Cardiac fibroblast (primary cell): ENCODE measurements around the gene SF3B1.
"Not testable (repeated sequence)": the region's sequence is repeated elsewhere in the genome, so short reads cannot be mapped to it uniquely, and the experiment has no call there.

Source experiments
- DNase-seq, 2 donors: peaks; one replicate each; pipeline versions ENCODE4 v3.0.0 to v3.0.0-alpha.2; 2010; ENCODE audit warnings: low read depth in 2 of 2
- H3K4me3 ChIP-seq, 2 donors: replicated peaks in 1 of 2; 1 replicate in 1 of 2; 2 replicates in 1 of 2; pipeline ENCODE4 v1.5.1; 2011; ENCODE audit warnings: low read depth in 2 of 2, low read length in 2 of 2, mild to moderate bottlenecking in 2 of 2, moderate library complexity in 1 of 2
- TF ChIP-seq, protein P1 (sequence below): IDR thresholded peaks from one replicate; pipeline ENCODE4 v1.5.1; 2011; ENCODE audit warnings: low read depth, mild to moderate bottlenecking, low read length, inconsistent platforms

Gene SF3B1

DNA sequence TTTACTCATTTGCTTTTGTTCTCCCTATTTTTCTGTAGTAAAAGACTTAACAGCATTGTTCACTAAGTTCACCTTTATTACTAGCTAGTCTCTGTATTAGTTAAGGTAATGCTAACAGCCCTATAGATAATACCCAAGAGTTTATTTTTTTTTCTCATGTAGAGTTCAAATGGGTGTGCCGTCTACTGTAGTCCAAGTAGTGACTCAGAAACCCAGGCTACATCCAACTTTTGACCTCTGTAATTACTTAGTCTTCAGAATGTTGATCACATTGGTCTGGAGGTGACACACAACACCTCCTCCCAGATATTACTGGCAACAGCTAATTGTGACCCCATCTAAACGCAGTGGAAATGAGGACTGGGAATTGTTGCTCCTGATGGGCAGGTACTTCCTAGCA lies 26.2 kb upstream of the SF3B1 start:
- no peak overlapping the region for H3K4me3 ChIP-seq
- TF ChIP-seq, protein P1, sequence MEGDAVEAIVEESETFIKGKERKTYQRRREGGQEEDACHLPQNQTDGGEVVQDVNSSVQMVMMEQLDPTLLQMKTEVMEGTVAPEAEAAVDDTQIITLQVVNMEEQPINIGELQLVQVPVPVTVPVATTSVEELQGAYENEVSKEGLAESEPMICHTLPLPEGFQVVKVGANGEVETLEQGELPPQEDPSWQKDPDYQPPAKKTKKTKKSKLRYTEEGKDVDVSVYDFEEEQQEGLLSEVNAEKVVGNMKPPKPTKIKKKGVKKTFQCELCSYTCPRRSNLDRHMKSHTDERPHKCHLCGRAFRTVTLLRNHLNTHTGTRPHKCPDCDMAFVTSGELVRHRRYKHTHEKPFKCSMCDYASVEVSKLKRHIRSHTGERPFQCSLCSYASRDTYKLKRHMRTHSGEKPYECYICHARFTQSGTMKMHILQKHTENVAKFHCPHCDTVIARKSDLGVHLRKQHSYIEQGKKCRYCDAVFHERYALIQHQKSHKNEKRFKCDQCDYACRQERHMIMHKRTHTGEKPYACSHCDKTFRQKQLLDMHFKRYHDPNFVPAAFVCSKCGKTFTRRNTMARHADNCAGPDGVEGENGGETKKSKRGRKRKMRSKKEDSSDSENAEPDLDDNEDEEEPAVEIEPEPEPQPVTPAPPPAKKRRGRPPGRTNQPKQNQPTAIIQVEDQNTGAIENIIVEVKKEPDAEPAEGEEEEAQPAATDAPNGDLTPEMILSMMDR, result no peak
- DNase-seq, result peak; percentile 12 to 40

DNA sequence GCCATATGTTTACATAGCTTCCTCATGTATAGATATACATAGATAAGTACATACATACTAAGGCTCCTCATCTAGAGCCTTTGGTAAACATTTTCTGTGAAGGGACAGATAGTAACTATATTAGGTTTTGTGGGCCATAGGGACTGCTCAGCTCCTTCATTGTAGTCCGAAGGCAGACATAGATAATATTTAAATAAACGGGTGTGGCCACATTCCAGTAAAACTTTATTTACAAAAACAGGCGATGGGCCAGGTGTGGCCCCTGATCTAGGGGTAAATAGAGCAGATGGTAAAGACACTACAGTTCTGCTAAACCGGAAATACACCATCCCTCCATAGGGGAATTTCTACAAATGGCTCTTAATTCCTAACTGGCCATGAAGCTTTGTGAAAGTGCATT lies 25.8 kb upstream of the SF3B1 start:
- TF ChIP-seq, protein P1, result no peak
- DNase-seq, result no peak

DNA sequence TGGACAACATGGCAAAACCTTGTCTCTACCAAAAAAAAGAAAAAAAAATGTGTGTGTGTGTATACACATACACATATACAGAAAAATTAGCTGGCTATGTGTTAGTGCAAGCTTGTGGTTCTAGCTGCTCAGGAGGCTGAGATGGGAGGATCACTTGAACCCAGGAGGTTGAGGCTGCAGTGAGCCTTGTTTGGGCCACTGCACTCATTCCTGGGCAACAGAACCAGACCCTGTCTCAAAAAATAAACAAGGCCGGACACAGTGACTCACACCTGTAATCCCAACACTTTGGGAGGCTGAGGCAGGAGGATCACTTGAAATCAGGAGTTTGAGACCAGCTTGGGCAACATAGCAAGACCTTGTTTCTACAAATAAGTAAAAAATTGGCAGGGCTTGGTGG lies 20.6 kb upstream of the SF3B1 start:
- peak overlapping the region in 1 of 2 donors; percentile 4 for H3K4me3 ChIP-seq
- TF ChIP-seq, protein P1, result no peak
- DNase-seq, result no peak

More for the DNA sequence above, 25.8 kb upstream of the SF3B1 start:
- no peak overlapping the region for H3K4me3 ChIP-seq

GRCh38 chr2:197454923-197455322 lies 20.1 kb upstream of the SF3B1 start:
- TF ChIP-seq, protein P1, result no peak
- H3K4me3 ChIP-seq, result peak overlapping the region; percentile 89 to 99
- no peak for DNase-seq

DNA sequence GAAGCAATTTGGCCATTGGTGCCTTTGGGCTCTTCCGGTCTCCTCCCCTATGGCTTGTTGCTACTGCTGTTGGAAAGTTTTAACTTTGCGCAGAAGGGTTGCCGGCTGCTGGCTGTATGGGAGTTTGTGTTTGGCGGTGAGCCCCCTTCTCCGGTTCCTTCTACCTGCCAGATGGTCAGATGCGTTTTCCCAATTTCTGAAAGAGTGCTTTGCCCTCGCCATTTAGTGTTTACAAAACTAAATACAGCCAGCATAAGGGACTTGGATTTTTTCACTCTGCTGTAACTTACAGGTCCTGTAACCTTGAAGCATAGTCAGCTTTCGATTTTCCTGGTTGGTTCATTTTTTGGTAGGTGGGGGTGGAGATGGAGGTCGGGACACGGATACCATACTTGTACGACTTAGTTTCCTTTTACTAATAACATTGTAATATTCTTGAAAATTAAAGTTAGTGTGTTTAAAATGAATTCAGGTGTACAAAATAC lies 19.1 kb upstream of the SF3B1 start:
- DNase-seq, result peak in 1 of 2 donors; percentile 95
- TF ChIP-seq, protein P1, result no peak
- peak overlapping the region; percentile 89 to 99 for H3K4me3 ChIP-seq

DNA sequence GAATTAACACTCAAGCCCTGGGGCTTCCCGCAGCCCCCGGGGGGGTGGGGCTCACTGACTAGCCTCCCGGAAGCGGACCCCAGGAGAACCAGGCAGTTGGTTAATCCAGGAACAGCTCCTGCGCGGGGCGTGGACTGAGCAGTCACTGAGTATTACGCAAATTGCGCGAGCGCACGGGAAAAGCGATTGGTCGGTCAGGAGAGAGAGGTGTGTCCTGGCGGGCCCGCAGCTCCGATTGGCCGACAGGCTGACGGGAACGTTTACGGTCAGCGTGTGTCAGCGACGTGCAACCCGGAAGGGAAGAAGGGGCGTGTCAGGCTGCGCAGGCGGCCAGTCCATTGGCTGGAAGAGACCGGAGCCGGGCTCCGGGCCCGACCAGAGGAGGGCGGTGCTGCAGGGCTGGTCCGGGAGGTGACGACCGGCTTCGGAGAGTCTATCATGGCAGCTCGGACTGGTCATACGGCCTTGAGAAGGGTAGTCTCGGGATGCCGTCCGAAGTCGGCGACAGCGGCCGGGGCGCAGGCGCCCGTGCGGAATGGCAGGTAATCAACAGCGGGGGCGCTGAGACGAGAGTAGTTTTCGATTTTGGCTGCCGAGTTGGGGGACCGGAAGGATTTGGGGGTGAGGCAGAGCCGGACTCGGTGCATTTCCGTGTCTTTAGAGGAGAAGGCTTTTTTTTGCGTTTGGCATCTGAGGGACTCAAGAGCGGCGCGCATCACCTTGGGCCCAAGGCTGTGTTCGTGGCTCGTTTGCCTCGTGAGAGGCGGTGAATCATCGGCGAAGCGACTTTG lies 18.5 kb upstream of the SF3B1 start, which contains the start of gene COQ10B:
COQ10B (plus strand) TSS at position 430 of the 791 bp plus-strand sequence; CDS start at position 439, 9 bp downstream.
- H3K4me3 ChIP-seq, result peak within 1 kb of the TSS; percentile 89 to 99
- TF ChIP-seq, protein P1, result peak; percentile 27
- DNase-seq, result peak; percentile 100

DNA sequence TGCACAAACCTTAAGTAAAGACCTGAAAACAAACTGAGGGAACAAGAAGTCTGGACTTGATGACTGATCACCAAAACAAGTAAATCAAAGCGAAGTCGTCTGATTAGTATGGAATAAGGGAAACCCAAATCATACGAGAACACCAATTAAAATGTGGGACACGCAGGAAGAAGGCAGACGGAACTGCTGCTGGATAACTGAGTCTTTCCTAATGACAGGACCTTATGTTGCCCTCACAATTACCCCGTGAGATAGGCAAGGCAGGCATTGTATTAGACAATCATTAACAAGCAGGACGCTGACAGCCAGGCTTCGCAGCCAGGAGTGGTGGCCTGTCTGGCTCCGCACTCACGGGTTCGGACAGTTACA lies 17.9 kb upstream of the SF3B1 start:
- no peak for DNase-seq
- H3K4me3 ChIP-seq, result peak overlapping the region; percentile 59 to 62
- TF ChIP-seq, protein P1, result no peak

GRCh38 chr2:197450935-197451358 lies 16.1 kb upstream of the SF3B1 start:
- DNase-seq, H3K4me3 ChIP-seq: not testable (repeated sequence)
